Left lung (tissue), 10 donors: ENCODE data around the gene GSN. TPM values are rescaled to one million over a fixed set of nuclear protein-coding genes. Genes with fewer than 3 reads are reported as not detected.

Experiments used
- ATAC-seq: fragments of 200-7000 bp; cut with Tn5 transposase; one replicate; pipeline ENCODE4 v1.9.1; 2020; ENCODE audit warnings: moderate library complexity
- DNase-seq, 4 donors: peaks; one replicate each; pipeline ENCODE4 v3.0.0-alpha.2; 2013 to 2020
- H3K27ac ChIP-seq, 2 donors: fragments of 200-600 bp; sonication (generic) in 1 of 2; one replicate each; pipeline versions ENCODE4 v1.5.0 to v1.8.0; 2020 to 2021
- H3K27me3 ChIP-seq, 2 donors: fragments of 200-600 bp; sonication (generic) in 1 of 2; one replicate each; pipeline versions ENCODE4 v1.5.0 to v1.8.0; 2020 to 2021
- H3K36me3 ChIP-seq, 2 donors: fragments of 200-600 bp; sonication (generic) in 1 of 2; one replicate each; pipeline versions ENCODE4 v1.5.0 to v1.8.0; 2020 to 2021
- H3K4me1 ChIP-seq, 2 donors: fragments of 200-600 bp; one replicate each; pipeline ENCODE4 v1.8.0; 2021
- H3K4me3 ChIP-seq, 2 donors: fragments of 200-600 bp; sonication (generic) in 1 of 2; one replicate each; pipeline versions ENCODE4 v1.5.0 to v1.8.0; 2020 to 2021; ENCODE audit warnings: mild to moderate bottlenecking in 1 of 2
- H3K9me3 ChIP-seq, 2 donors: fragments of 200-600 bp; sonication (generic) in 1 of 2; one replicate each; pipeline versions ENCODE4 v1.5.0 to v1.8.0; 2020 to 2021
- CTCF ChIP-seq, 2 donors: fragments of 200-600 bp; sonication (generic) in 1 of 2; IDR thresholded peaks; one replicate each; pipeline versions ENCODE4 v1.5.0 to v1.8.0; 2021; ENCODE audit warnings: antibody characterized with exemption in 2 of 2
- intact Hi-C, 2 donors: fragments of 100-400 bp; cut with DNase I; formaldehyde crosslinking; loops; one replicate each; pipeline versions ENCODE4 v1.11.2 to v1.14.2; 2022
- polyA plus RNA-seq, 6 donors: library from polyadenylated mRNA; unstranded; fragments of 120-200 nt; gene quantifications; one replicate each; pipeline ENCODE4 v1.2.1, GENCODE V29; 2013; ENCODE audit not compliant: insufficient read length in 6 of 6
- total RNA-seq, 2 donors: library from RNA; stranded (reverse); fragmentation: NEBNext Ultra II Directional; extraction: Animal tissue kit (Norgen Biotek cat#: 25700); gene quantifications; one replicate each; pipeline ENCODE4 v1.2.1, GENCODE V29; 2021
- donor health status: DM: no; HTN: yes; CAD: no.
- donor health status: DM: no; HTN: no; CAD: no.

GSN gene
- total and polyA plus RNA-seq, 8 donors: 43.0 to 485 (median 54.9) TPM

DNA sequence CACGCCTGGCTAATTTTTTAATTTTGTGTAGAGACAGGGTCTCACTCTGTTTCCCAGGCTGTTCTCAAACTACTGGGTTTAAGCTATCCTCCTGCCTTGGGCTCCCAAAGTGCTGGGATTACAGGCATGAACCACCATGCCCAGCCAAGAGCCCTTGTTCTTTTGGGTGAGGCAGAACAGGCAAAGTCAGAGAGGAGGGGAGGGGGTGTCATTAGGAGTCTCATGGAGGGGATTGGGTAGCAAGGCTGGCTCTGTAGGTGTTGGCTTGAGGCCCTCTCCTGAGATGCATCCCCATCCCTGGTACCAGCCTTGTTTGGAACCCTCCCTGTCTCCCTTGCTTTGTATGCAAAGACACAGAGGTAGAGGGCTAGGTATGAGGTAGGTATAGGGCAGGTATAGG, 24.1 kb downstream of the GSN start:
- peaks cover 0 to 10% of the 10 kb centered on the region in 2 donors for H3K36me3 ChIP-seq
- DNase-seq: no peak
- no peak for ATAC-seq
- intact Hi-C loops: no loop called here
- no peak overlapping the region for H3K4me3 ChIP-seq
- H3K27ac ChIP-seq: no peak overlapping the region
- no peak for TF ChIP-seq CTCF (IDR thresholded peaks at IDR 0.05)
- no peaks in the 10 kb centered on the region for H3K9me3 ChIP-seq
- peaks cover 41 to 80% of the 10 kb centered on the region in 2 donors for H3K4me1 ChIP-seq
- no peaks in the 10 kb centered on the region for H3K27me3 ChIP-seq

GRCh38 chr9:121292801-121293241, 24.9 kb downstream of the GSN start:
- Histone ChIP-seq H3K4me3 (no peak overlapping the region), H3K27ac (no peak overlapping the region), H3K4me1 (peaks cover 34 to 80% of the 10 kb centered on the region in 2 donors), H3K36me3 (peaks cover 0 to 10% of the 10 kb centered on the region in 2 donors), H3K9me3 (no peaks in the 10 kb centered on the region), H3K27me3 (no peaks in the 10 kb centered on the region)
- DNase-seq: peak in 1 of 4 donors; percentile 15
- TF ChIP-seq CTCF (IDR thresholded peaks at IDR 0.05): no peak
- ATAC-seq: no peak
- intact Hi-C loops: no loop called here

- Histone ChIP-seq H3K36me3 (peaks cover 0 to 10% of the 10 kb centered on the region in 2 donors), H3K27me3 (no peaks in the 10 kb centered on the region), H3K4me3 (no peak overlapping the region), H3K4me1 (peaks cover 34 to 80% of the 10 kb centered on the region in 2 donors), H3K27ac (peak overlapping the region; percentile 67 to 75), H3K9me3 (no peaks in the 10 kb centered on the region)
- intact Hi-C loops: no loop called here
- ATAC-seq: no peak
- DNase-seq: peak in 1 of 4 donors; percentile 30
- TF ChIP-seq CTCF (IDR thresholded peaks at IDR 0.05): no peak
Measured at GRCh38 chr9:121294151-121294743, 26.3 kb downstream of the GSN start.

GRCh38 chr9:121294866-121295661, 27.1 kb downstream of the GSN start:
- no peaks in the 10 kb centered on the region for H3K27me3 ChIP-seq
- H3K36me3 ChIP-seq: peaks cover 0 to 10% of the 10 kb centered on the region in 2 donors
- peak overlapping the region; percentile 67 to 75 for H3K27ac ChIP-seq
- no peak for TF ChIP-seq CTCF (IDR thresholded peaks at IDR 0.05)
- H3K4me3 ChIP-seq: no peak overlapping the region
- DNase-seq (peak in 1 of 4 donors; percentile 59), ATAC-seq (peak; percentile 64)
- H3K4me1 ChIP-seq: peaks cover 29 to 80% of the 10 kb centered on the region in 2 donors
- intact Hi-C loops: no loop called here
- H3K9me3 ChIP-seq: no peaks in the 10 kb centered on the region

DNA sequence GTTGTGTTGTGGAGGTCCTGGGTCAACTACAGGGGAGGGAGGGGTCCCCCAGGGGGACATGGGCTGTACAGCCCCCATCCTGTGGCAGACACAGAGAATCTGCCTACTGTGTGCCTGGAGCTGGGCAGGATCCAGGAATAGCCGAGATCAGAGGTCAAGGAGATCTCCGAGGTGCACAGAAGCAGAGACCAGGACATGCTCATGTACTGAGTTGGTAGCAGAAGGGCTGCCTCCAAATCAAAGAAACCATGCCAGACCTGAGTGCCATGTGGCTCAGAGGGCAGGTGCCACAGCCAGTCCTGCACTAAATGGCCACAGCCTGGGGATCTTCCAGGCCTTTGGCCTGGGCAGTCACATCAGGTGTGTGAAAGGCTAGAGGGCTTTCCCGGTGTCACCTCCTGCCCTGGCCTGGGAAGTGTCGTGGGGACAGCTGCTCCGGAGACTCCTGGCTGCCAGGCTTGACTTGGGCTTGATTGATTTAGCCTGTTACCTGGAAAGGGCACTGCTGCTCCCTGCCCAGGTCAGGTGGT, 27.8 kb downstream of the GSN start:
- no peak for ATAC-seq
- intact Hi-C loops: no loop called here
- TF ChIP-seq CTCF (IDR thresholded peaks at IDR 0.05): no peak
- peaks cover 0 to 10% of the 10 kb centered on the region in 2 donors for H3K36me3 ChIP-seq
- H3K27ac ChIP-seq: peak overlapping the region; percentile 67 to 75
- peak in 1 of 4 donors; percentile 22 for DNase-seq
- H3K27me3 ChIP-seq: no peaks in the 10 kb centered on the region
- H3K4me1 ChIP-seq: peaks cover 29 to 81% of the 10 kb centered on the region in 2 donors
- H3K4me3 ChIP-seq: no peak overlapping the region
- no peaks in the 10 kb centered on the region for H3K9me3 ChIP-seq
